ENCODE data around the gene RUNDC1.
"Not testable (repeated sequence)": the region's sequence is repeated elsewhere in the genome, so short reads cannot be mapped to it uniquely, and the experiment has no call there.

The RUNDC1 gene

GRCh38 chr17:42991471-42991870, 11.1 kb downstream of the RUNDC1 start:
- no peak for DNase-seq (ENCODE audit: low read depth in 2 of 2)

- no peak for DNase-seq (ENCODE audit: low read depth in 2 of 2)
Measured at GRCh38 chr17:42992872-42993271, 12.5 kb downstream of the RUNDC1 start.

GRCh38 chr17:42993913-42994312, 13.5 kb downstream of the RUNDC1 start:
- not testable (repeated sequence) for DNase-seq (ENCODE audit: low read depth in 2 of 2)

GRCh38 chr17:42997390-42997983, 17.1 kb downstream of the RUNDC1 start:
- no peak for DNase-seq (ENCODE audit: low read depth in 2 of 2)

- DNase-seq (ENCODE audit: low read depth in 2 of 2), result peak; percentile 87 to 94
Measured at GRCh38 chr17:42997984-42998938, 17.9 kb downstream of the RUNDC1 start, which contains the start of gene RPL27. Gene RPL27, plus strand, starts transcription at chr17:42998419. Its CDS starts 332 bp downstream, at chr17:42998751.

GRCh38 chr17:42999003-42999525, 18.7 kb downstream of the RUNDC1 start:
- no peak for DNase-seq (ENCODE audit: low read depth in 2 of 2)

- DNase-seq (ENCODE audit: low read depth in 2 of 2), result not testable (repeated sequence)
Measured at GRCh38 chr17:43000894-43001293, 20.5 kb downstream of the RUNDC1 start.

- no peak for DNase-seq (ENCODE audit: low read depth in 2 of 2)
Measured at GRCh38 chr17:43003542-43004172, 23.3 kb downstream of the RUNDC1 start.

GRCh38 chr17:43006639-43007551, 26.5 kb downstream of the RUNDC1 start, which contains the start of gene IFI35:
Gene IFI35, plus strand, starts transcription at chr17:43006784. Its CDS starts 164 bp downstream, at chr17:43006948.
- DNase-seq (ENCODE audit: low read depth in 2 of 2), result peak; percentile 76

GRCh38 chr17:43010667-43011308, 30.4 kb downstream of the RUNDC1 start:
- no peak for DNase-seq (ENCODE audit: low read depth in 2 of 2)

- DNase-seq (ENCODE audit: low read depth in 2 of 2), result no peak
Measured at GRCh38 chr17:43011728-43012472, 31.5 kb downstream of the RUNDC1 start.

- DNase-seq (ENCODE audit: low read depth in 2 of 2), result no peak
Measured at GRCh38 chr17:43013296-43013695, 32.9 kb downstream of the RUNDC1 start.

- DNase-seq (ENCODE audit: low read depth in 2 of 2), result no peak
Measured at GRCh38 chr17:43014020-43014648, 33.8 kb downstream of the RUNDC1 start.

GRCh38 chr17:43014649-43015542, 34.5 kb downstream of the RUNDC1 start:
- DNase-seq (ENCODE audit: low read depth in 2 of 2), result no peak

- DNase-seq (ENCODE audit: low read depth in 2 of 2), result no peak
Measured at GRCh38 chr17:43015579-43015978, 35.2 kb downstream of the RUNDC1 start.

- no peak for DNase-seq (ENCODE audit: low read depth in 2 of 2)
Measured at GRCh38 chr17:43016216-43016615, 35.9 kb downstream of the RUNDC1 start.

- DNase-seq (ENCODE audit: low read depth in 2 of 2), result no peak
Measured at GRCh38 chr17:43018008-43018853, 37.9 kb downstream of the RUNDC1 start.

Measured in stimulated activated CD8-positive, alpha-beta memory T cell treated with anti-CD3 and anti-CD28 coated beads, Interleukin-2, amount 100 ng/mL, for 48 hours (primary cell).